T1000 (cell line): ENCODE data around the gene LINS1.

ENCODE experiments used
- DNase-seq: peaks from one replicate; lab custom pipeline; 2025; ENCODE audit warnings: mixed read lengths; lab: John Stamatoyannopoulos, UW

The LINS1 gene

GRCh38 chr15:100602064-100602822 is at the start of gene LINS1, which contains the start of gene ASB7:
TSS of gene LINS1 (minus strand) at chr15:100602184. CDS start at chr15:100580842, 21,342 bp downstream.
TSS of gene ASB7 (plus strand) at chr15:100602589. CDS start at chr15:100612217, 9,628 bp downstream.
- DNase-seq, result peak; percentile 99

- no peak for DNase-seq
Measured at GRCh38 chr15:100651253-100651652, 49.3 kb upstream of the LINS1 start.

- DNase-seq, result no peak
Measured at GRCh38 chr15:100650685-100651084, 48.7 kb upstream of the LINS1 start.

GRCh38 chr15:100648951-100649350 is 47.0 kb upstream of the LINS1 start:
- DNase-seq, result no peak

- DNase-seq, result no peak
Measured at GRCh38 chr15:100645671-100646070, 43.7 kb upstream of the LINS1 start.

GRCh38 chr15:100642950-100643338 is 41.0 kb upstream of the LINS1 start:
- DNase-seq, result no peak

GRCh38 chr15:100642213-100642949 is 40.4 kb upstream of the LINS1 start:
- DNase-seq, result no peak

GRCh38 chr15:100638177-100638730 is 36.3 kb upstream of the LINS1 start:
- no peak for DNase-seq

- DNase-seq, result no peak
Measured at GRCh38 chr15:100635406-100636071, 33.6 kb upstream of the LINS1 start.

GRCh38 chr15:100633763-100634075 is 31.7 kb upstream of the LINS1 start:
- DNase-seq, result no peak

GRCh38 chr15:100631831-100632230 is 29.8 kb upstream of the LINS1 start:
- DNase-seq, result no peak

GRCh38 chr15:100628746-100629145 is 26.8 kb upstream of the LINS1 start:
- DNase-seq, result no peak

- peak; percentile 30 for DNase-seq
Measured at GRCh38 chr15:100627789-100628395, 25.9 kb upstream of the LINS1 start.

GRCh38 chr15:100623301-100623700 is 21.3 kb upstream of the LINS1 start:
- no peak for DNase-seq

GRCh38 chr15:100616700-100617099 is 14.7 kb upstream of the LINS1 start:
- no peak for DNase-seq

GRCh38 chr15:100615801-100616200 is 13.8 kb upstream of the LINS1 start:
- DNase-seq, result no peak

GRCh38 chr15:100614918-100615317 is 12.9 kb upstream of the LINS1 start:
- DNase-seq, result no peak

- no peak for DNase-seq
Measured at GRCh38 chr15:100614336-100614735, 12.4 kb upstream of the LINS1 start.

- no peak for DNase-seq
Measured at GRCh38 chr15:100613208-100613607, 11.2 kb upstream of the LINS1 start.

GRCh38 chr15:100612539-100612938 is 10.6 kb upstream of the LINS1 start:
- DNase-seq, result no peak

GRCh38 chr15:100602823-100603393 is 924 bp upstream of the LINS1 start:
- no peak for DNase-seq

GRCh38 chr15:100601617-100602063 is 344 bp downstream of the LINS1 start:
- no peak for DNase-seq
